ENCODE measurements around the gene TRIM2.

Gene TRIM2

DNA sequence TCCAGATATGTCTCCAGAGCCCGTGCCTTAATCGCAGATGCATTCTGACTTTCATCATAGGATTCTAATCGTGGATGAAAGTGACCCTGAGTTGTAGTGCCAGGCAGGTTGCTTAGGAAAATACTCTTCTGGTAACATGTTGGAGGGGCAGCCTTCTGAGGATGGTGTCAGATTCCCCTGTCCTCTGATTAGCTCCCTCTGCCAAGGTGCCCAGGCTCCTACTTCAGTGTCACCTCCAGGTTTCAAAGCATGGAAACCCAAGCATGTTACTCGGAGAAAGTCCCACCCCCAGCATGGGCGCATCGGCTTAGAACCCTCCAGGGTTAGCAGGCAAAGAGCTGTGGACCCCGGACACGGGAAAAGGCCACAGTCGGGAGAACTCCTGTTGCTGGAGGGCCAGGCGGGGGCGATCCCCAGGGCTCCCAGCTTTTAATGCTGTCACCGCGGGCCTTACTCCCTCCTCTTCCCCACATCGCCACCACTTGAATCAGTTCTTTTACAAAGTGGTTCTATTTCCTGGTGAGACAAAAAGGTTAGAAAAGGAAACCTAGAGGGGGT lies 44.5 kb downstream of the TRIM2 start:
- no peak for DNase-seq (ENCODE audit: low read depth)

DNA sequence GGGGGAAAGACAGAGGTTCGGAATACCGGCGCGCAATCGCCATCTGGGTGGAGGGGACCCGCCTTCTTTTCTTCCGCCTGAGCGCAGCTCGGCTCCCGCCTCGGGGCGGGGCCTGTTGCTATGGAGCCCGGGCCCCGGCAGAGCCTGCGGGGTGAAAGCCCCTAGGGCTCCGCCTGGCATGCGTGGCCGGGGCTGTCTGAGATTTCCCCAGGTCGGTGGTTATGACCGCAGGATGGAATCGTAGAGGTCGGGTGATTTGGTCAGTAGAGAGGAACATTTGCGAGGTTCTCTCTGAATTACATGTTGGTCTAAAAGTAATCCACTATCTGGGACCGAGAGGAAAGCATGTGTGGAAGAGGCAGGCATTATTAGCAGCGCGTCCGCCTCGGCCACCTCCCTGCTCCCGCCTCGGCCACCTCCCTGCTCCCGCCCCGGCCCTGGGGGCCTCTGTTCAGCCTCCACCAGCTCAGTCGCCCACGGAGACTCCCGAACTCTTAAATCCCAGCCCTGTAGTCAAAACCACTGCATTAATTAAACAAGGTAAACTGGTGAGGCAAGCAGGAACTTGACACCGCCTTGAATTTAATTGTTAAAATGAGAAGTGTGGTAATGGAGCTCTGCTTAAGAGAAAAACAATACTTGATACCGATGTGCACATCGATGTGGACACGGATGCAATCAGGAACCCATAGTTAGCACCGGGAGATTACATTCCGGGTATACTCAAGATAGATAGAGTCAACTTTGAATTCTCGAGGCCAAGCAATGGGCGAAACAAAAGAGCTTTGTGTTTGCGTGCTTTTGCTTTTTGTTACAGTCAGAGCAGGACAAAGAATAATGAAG lies 45.2 kb downstream of the TRIM2 start:
- no peak for DNase-seq (ENCODE audit: low read depth)

DNA sequence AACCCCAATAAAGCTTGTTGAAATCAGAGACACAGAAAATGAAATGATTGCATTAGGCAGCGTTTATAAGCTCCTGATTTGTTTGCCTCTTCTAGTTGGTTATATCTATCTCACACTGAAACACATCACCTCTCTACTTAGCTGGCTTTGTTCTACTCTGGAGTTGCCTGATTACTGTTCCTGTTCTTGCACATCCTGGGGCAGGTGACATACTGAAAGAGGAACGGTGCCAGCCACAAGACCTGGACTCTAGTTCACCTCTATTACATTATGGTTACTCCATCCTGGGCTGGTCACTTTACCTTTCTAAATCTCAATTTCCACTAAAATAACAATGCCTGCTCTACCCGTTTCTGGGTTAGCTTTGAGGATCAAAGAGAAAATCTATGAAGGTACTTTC lies 47.9 kb downstream of the TRIM2 start:
- DNase-seq (ENCODE audit: low read depth) = no peak

DNA sequence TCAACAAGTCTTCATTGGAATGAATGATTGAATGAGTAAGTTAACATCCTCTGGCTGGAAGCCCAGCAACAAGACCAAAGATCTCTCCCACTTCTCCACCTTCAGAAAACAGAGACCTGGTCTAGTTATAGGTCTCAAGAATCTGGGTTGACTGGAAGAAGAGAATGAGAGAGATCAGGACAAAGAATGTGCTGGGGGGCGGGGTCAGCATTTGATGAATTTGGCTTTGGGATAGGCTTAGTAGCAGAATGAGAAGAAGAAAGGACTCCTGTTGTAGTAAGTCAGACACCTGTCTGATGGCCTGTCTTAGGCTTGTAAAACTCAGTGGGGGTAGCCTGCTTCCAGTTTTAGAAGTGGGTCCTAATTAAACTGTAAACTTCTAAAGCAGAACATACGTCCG lies 51.0 kb downstream of the TRIM2 start:
- no peak for DNase-seq (ENCODE audit: low read depth)

- DNase-seq (ENCODE audit: low read depth) = no peak
Measured at GRCh38 chr4:153257151-153257620, 52.9 kb downstream of the TRIM2 start.

DNA sequence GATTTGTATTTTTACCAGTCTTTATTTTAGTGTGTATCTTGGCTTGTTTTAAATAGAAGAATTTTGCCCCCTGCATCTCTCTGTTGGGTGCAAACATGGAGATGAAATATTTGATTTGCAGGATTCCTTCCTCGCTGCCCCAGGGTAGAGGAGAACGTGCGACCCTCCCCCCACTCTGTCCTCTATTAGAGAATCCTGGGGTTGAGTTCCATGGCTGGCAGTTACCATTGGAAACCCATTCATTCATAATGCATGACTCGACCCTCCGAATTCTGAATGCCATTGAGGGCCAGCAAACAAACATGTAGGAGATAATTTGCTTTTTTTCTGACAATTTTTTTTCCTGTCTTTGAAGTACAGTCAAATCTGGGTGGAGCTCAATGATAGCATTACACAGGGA lies 53.7 kb downstream of the TRIM2 start:
- no peak for DNase-seq (ENCODE audit: low read depth)

DNA sequence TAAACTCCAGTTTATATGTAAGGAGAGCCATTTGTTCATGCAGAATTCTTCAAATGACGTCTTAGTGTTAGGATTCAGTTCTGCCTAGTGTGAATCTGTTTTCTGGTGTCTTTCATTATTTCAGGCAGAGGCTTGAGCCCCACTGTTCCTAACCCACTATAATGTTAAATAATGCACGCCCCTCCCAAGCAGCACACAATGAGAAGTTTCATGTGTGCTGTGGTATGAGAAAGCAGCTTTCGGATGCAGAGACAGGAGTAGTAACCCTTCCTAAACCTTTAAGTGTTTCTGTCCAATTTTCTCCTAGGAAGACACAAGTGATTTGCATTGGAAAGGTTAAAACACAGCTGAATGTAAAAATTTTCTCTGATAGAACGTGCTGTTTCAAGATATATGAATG lies 54.5 kb downstream of the TRIM2 start:
- no peak for DNase-seq (ENCODE audit: low read depth)

DNA sequence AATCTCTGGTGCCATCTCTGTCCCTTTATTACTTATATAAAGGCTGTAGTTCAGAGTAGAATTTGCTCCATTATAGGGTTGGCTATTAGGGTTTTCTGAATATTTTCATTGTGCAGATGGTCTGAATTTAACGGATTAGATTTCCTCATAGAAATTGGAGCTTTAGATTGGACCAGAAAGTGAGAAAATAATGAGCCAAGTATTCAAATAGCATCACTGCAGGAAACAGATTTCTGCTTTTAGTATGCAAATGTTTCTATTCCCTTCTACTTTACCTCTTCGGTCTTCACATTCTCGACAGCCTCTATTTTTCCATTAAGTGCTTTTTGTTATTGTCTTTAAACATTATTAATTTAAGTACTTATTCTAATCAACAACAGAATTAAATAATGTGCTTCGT lies 55.4 kb downstream of the TRIM2 start:
- DNase-seq (ENCODE audit: low read depth) = no peak

- DNase-seq (ENCODE audit: low read depth) = no peak
Measured at GRCh38 chr4:153260132-153260531, 55.9 kb downstream of the TRIM2 start.

DNA sequence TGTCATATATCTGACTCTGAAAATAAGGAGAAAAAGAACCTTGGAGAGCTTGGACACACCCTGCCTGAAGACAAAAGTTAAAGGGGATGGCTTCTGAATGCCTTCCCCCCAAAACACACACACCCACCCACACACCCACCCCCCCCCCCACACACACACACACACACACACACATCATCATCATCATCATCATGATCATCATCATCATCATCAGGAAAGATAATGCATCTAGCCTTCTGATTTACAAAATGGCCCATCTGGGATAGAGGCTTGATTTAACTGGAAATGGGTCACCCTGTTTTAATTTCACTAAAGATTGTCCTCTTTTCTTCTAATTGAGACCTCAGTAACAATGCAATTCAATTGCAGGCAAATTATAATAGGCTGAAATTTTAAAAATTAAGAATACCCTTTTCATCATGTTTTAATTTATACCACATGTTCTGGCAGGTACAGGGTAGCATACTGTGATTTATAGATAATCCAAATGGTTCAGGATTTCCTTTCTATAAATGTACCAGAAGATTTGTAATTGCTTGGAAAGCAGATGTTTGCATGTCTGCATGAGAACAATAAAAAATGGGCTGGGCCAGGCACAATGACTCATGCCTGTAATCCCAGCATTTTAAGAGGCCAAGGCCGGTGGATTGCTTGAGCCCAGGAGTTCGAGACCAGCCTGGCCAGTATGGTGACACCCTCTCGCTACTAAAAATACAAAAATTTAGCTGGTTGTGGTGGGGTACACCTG lies 56.5 kb downstream of the TRIM2 start:
- peak; percentile 71 for DNase-seq (ENCODE audit: low read depth)

GRCh38 chr4:153261461-153261860 lies 57.2 kb downstream of the TRIM2 start:
- DNase-seq (ENCODE audit: low read depth) = peak; percentile 23

- no peak for DNase-seq (ENCODE audit: low read depth)
Measured at GRCh38 chr4:153261914-153262313, 57.7 kb downstream of the TRIM2 start.

DNA sequence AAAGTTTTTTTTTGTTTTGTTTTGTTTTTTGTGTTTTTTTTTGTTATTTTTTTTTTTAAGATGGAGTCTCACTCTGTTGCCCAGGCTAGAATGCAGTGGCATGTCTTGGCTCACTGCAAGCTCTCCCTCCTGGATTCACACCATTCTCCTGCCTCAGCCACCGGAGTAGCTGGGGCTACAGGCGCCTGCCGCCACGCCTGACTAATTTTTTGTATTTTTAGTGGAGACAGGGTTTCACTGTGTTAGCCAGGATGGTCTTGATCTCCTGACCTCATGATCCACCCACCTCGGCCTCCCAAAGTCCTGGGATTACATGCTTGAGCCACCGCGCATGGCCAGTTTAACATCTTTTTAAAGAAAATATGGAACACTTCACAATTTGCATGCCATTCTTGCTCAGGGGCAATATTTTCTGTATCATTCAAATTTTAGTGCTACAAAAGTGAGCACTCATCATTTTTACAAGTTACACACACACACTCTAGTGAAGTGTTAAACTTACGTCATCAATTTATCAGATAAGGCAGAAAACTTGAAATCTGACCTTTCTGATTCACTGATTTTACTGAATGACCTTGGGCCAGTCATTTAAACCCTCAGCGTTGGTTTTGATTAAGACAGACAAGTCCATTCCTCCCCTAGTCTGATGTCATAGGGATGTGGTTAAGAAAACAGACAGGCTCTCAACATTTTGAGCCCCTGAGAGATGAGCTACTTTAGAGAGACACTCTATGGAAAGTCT lies 61.2 kb downstream of the TRIM2 start:
- DNase-seq (ENCODE audit: low read depth) = no peak

DNA sequence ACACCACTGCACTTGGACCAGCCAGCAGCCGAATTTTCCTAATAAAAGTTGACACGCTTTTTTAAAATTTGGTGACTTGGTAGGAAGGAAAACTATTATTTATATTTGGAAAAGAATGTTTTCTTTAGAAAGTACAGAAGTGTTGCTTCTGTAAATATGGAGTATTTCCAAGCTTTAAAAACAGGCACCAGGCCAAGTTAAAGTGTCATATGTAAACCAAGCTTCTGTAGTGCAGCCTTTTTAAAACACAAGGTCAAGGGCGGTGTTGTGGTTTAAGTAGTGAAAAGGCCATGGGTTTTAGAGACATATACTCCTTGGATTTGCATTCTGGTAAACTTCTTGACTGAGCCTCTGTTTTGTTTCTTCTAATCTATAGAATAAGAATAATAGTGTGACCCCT lies 62.7 kb downstream of the TRIM2 start:
- DNase-seq (ENCODE audit: low read depth) = no peak

DNA sequence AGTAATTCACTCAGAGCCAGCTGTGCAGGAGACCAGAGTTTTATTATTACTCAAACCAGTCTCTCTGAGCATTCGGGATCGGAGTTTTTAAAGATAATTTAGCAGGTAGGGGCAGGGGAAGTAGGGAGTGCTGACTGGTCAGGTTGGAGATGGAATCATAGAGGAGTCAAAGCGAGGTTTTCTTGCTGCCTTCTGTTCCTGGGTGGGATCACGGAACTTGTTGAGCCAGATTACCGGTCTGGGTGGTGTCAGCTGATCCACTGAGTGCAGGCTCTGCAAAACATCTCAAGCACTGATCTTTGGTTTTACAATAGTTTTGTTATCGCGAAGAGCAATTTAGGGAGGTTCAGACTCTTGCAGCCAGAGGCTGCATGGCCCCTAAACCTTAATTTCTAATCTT lies 63.6 kb downstream of the TRIM2 start:
- DNase-seq (ENCODE audit: low read depth) = no peak

- DNase-seq (ENCODE audit: low read depth) = no peak
Measured at GRCh38 chr4:153268295-153268694, 64.1 kb downstream of the TRIM2 start.

- no peak for DNase-seq (ENCODE audit: low read depth)
Measured at GRCh38 chr4:153269218-153269990, 65.2 kb downstream of the TRIM2 start.

DNA sequence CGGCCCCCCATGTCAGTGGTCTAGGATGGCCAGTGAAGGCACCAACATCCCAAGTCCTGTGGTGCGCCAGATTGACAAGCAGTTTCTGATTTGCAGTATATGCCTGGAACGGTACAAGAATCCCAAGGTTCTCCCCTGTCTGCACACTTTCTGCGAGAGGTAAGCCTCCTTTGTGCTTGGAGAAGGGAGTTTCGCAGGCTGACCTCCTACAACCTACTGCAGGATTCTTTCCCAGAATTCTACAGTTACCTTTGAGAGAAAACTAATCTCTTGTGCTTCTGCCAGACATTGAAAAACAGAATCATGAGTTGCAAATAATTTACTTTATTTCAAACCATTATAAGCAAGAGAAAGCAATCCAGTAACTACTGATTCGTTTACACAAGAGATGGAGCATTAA lies 66.1 kb downstream of the TRIM2 start:
- no peak for DNase-seq (ENCODE audit: low read depth)

DNA sequence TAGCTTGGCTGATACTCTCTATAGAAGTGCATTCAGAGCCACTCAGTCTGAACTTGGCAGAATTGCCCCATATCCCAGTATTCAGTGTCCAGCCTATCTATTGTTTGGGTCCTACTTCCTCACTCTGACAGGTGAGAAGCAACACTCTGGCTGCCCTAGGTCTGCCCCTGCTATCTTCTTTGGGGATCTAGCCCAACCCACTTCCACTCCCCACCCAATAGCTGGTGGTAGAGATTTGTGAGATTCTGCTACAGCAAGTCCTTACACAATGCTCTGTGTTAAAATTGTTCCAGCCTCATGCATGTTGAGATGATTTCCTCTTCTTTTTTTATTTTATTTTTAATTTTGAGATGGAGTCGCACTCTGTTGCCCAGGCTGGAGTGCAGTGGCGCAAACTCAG lies 67.6 kb downstream of the TRIM2 start:
- DNase-seq (ENCODE audit: low read depth) = no peak

DNA sequence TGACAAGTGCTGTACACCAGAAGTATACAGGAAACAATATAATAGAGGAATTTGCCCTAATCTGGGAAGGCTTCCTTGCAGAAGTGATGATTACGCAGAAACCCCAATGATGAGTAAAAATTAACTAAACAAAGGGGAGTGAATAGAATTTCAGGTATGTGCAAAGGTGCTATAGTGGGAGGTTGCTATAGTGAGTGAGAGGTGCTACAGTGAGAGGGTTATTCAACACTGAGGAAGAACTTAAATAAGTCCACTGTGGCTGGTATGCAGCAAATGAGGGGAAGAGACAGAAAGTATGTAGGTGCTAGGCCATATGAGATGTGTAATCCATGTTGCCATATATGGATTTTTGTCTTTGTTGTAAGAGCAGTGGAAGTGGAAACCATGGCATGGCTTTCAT lies 69.5 kb downstream of the TRIM2 start:
- no peak for DNase-seq (ENCODE audit: low read depth)

DNA sequence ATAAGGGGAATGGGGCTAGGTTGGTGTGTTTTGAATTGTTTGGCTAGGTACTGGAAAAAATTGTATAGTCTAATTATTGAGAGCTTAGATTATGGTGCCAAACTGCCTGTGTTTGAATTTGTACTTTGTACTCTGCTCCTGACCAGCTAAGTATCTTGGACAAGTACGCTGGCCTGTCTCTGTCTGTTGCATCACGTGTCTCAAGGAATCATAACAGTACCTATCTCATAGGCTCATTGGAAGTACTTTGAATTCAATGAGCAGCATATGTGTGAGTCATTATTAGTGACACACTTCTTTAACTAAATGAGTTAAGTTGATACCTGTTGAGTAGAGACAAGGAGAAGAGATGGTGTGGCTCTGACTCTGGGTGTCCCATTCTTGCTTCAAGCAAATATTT lies 70.7 kb downstream of the TRIM2 start:
- no peak for DNase-seq (ENCODE audit: low read depth)

Data from GM04504 (cell line).